ENCODE results near the gene IMMP2L.

DNA sequence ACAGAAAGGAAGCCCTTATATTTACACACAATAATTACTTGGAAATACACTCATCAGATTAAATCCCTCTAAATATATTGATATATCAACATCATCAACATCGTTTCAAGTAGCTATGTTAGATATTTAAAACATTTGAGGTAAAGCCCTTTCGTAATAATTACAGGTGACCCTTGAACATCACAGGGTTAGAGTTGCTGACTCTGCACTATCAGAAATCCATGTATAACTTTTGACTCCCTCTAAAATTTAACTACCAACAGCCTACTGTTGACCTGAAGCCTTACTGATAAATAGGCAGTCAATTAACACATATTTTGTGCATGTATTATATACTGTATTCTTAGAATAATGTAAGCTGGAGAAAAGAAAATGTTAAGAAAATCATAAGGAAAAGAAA is 505.9 kb downstream of the IMMP2L start:
- TF ChIP-seq, protein P1, sequence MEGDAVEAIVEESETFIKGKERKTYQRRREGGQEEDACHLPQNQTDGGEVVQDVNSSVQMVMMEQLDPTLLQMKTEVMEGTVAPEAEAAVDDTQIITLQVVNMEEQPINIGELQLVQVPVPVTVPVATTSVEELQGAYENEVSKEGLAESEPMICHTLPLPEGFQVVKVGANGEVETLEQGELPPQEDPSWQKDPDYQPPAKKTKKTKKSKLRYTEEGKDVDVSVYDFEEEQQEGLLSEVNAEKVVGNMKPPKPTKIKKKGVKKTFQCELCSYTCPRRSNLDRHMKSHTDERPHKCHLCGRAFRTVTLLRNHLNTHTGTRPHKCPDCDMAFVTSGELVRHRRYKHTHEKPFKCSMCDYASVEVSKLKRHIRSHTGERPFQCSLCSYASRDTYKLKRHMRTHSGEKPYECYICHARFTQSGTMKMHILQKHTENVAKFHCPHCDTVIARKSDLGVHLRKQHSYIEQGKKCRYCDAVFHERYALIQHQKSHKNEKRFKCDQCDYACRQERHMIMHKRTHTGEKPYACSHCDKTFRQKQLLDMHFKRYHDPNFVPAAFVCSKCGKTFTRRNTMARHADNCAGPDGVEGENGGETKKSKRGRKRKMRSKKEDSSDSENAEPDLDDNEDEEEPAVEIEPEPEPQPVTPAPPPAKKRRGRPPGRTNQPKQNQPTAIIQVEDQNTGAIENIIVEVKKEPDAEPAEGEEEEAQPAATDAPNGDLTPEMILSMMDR (IDR thresholded peaks at IDR 0.05) = no peak
- no peak for TF ChIP-seq POLR2A (IDR thresholded peaks at IDR 0.05)
